GM23338 (cell line): Measurements from ENCODE around the gene IL6. TPM values are rescaled to one million over a fixed set of nuclear protein-coding genes. Genes with fewer than 3 reads are reported as not detected.

Source experiments
- ATAC-seq: fragments of 200-7000 bp; cut with Tn5 transposase; 3 replicates; pipeline ENCODE4 v1.9.1; 2020
- DNase-seq: peaks from one replicate; pipeline ENCODE4 v3.0.0-alpha.2; 2015; ENCODE audit warnings: low spot score
- H2AFZ ChIP-seq: fragments of 200-600 bp; sonication (generic); 2 replicates; pipeline ENCODE4 v1.8.0; 2016; ENCODE audit warnings: antibody characterized with exemption, mild to moderate bottlenecking, moderate library complexity
- H3F3A ChIP-seq: fragments of 200-600 bp; sonication (generic); replicated peaks from 2 replicates; pipeline ENCODE4 v1.8.0; 2017; ENCODE audit warnings: antibody characterized with exemption, mixed run types, low read depth
- H3K27ac ChIP-seq: fragments of 200-600 bp; sonication (generic); 2 replicates; pipeline ENCODE4 v1.6.1; 2016; ENCODE audit warnings: low read depth
- H3K27me3 ChIP-seq: fragments of 200-600 bp; sonication (generic); 2 replicates; pipeline ENCODE4 v1.8.0; 2016; ENCODE audit warnings: mild to moderate bottlenecking, mixed run types, moderate library complexity; ENCODE audit not compliant: insufficient read depth
- H3K36me3 ChIP-seq: fragments of 200-600 bp; sonication (generic); 2 replicates; pipeline ENCODE4 v1.8.0; 2016; ENCODE audit warnings: mild to moderate bottlenecking; ENCODE audit not compliant: insufficient read depth
- H3K4me1 ChIP-seq: fragments of 200-600 bp; sonication (generic); 2 replicates; pipeline ENCODE4 v1.8.0; 2016; ENCODE audit warnings: mild to moderate bottlenecking, moderate library complexity; ENCODE audit not compliant: insufficient read depth
- H3K4me2 ChIP-seq: fragments of 200-600 bp; sonication (generic); 2 replicates; pipeline ENCODE4 v1.7.1; 2017; ENCODE audit warnings: mixed run types
- H3K4me3 ChIP-seq: fragments of 200-600 bp; sonication (generic); 2 replicates; pipeline ENCODE4 v1.6.1; 2016; ENCODE audit warnings: mixed run types
- H3K79me2 ChIP-seq: fragments of 200-600 bp; sonication (generic); replicated peaks from 2 replicates; pipeline ENCODE4 v1.8.0; 2017; ENCODE audit warnings: mild to moderate bottlenecking; ENCODE audit not compliant: insufficient read depth
- H3K9me2 ChIP-seq: fragments of 200-600 bp; sonication (generic); 2 replicates; pipeline ENCODE4 v1.8.0; 2017; ENCODE audit not compliant: insufficient read depth
- H4K20me1 ChIP-seq: fragments of 200-600 bp; sonication (generic); replicated peaks from 2 replicates; pipeline ENCODE4 v1.8.0; 2017; ENCODE audit warnings: mild to moderate bottlenecking; ENCODE audit not compliant: insufficient read depth
- H3K27ac Mint-ChIP-seq: 2 replicates; pipeline ENCODE4 v1.8.0; 2020; ENCODE audit warnings: inconsistent platforms, mild to moderate bottlenecking, moderate library complexity, mixed read lengths
- H3K27me3 Mint-ChIP-seq: 3 replicates; pipeline ENCODE4 v1.8.0; 2022; ENCODE audit warnings: low read depth, mild to moderate bottlenecking, moderate library complexity, mixed read lengths, inconsistent platforms; ENCODE audit not compliant: insufficient read depth, poor library complexity
- H3K36me3 Mint-ChIP-seq: 3 replicates; pipeline ENCODE4 v1.8.0; 2021; ENCODE audit warnings: low read depth, mild to moderate bottlenecking, inconsistent platforms, moderate library complexity, mixed read lengths
- H3K4me1 Mint-ChIP-seq: 3 replicates; pipeline ENCODE4 v1.8.0; 2020; ENCODE audit warnings: mild to moderate bottlenecking, inconsistent platforms, mixed read lengths
- H3K4me3 Mint-ChIP-seq: 3 replicates; pipeline ENCODE4 v1.8.0; 2021; ENCODE audit warnings: moderate library complexity, mild to moderate bottlenecking, inconsistent platforms, mixed read lengths
- H3K9me3 Mint-ChIP-seq: 3 replicates; pipeline ENCODE4 v1.8.0; 2020; ENCODE audit warnings: moderate library complexity, mild to moderate bottlenecking, inconsistent platforms, mixed read lengths
- CREB1 ChIP-seq: fragments of 250-450 bp; sonication (Bioruptor Pico); IDR thresholded peaks from 2 replicates; pipeline ENCODE4 v1.5.0; 2020; ENCODE audit warnings: low read depth, mild to moderate bottlenecking, moderate library complexity
- EZH2 ChIP-seq: fragments of 200-600 bp; sonication (generic); IDR thresholded peaks from one replicate; pipeline ENCODE4 v1.8.0; 2017; ENCODE audit warnings: antibody characterized with exemption, mild to moderate bottlenecking, low read depth; ENCODE audit not compliant: unreplicated experiment
- EZH2phosphoT487 ChIP-seq: fragments of 200-600 bp; sonication (generic); IDR thresholded peaks from one replicate; pipeline ENCODE4 v1.8.1; 2018; ENCODE audit warnings: antibody characterized with exemption; ENCODE audit not compliant: unreplicated experiment
- JUNB ChIP-seq: IDR thresholded peaks from one replicate; pipeline ENCODE4 v1.6.1; 2016; ENCODE audit warnings: antibody characterized with exemption; ENCODE audit not compliant: unreplicated experiment
- NANOG ChIP-seq: IDR thresholded peaks from 2 replicates; pipeline ENCODE4 v1.6.1; 2016; ENCODE audit warnings: antibody characterized with exemption, borderline replicate concordance
- POLR2AphosphoS5 ChIP-seq: IDR thresholded peaks from 2 replicates; pipeline ENCODE4 v1.6.1; 2016; ENCODE audit warnings: antibody characterized with exemption, low read depth
- STAT1 ChIP-seq: IDR thresholded peaks from one replicate; pipeline ENCODE4 v1.6.1; 2016; ENCODE audit warnings: antibody characterized with exemption; ENCODE audit not compliant: unreplicated experiment
- ZNF114 ChIP-seq: fragments of 250-450 bp; sonication (Bioruptor Pico); IDR thresholded peaks from 2 replicates; pipeline ENCODE4 v1.5.0; 2020; ENCODE audit warnings: mild to moderate bottlenecking, moderate library complexity
- ZNF331 ChIP-seq: fragments of 250-450 bp; sonication (Bioruptor Pico); IDR thresholded peaks from 2 replicates; pipeline ENCODE4 v1.5.0; 2020; ENCODE audit warnings: low read depth, mild to moderate bottlenecking, moderate library complexity
- polyA plus RNA-seq: library from polyadenylated mRNA; unstranded; fragments of >200 nt; fragmentation: Nextera tagmentation; extraction: Ambion mirVana; gene quantifications from 2 replicates; pipeline ENCODE4 v1.2.1, GENCODE V29; 2016
- total RNA-seq: library from RNA; depleted of rRNA; stranded (reverse); fragments of >200 nt; shearing (Covaris generic); gene quantifications from 2 replicates; pipeline ENCODE4 v1.2.3, GENCODE V29; 2014
- TF ChIP-seq, protein P1 (sequence below): fragments of 250-450 bp; sonication (Bioruptor Pico); IDR thresholded peaks from 2 replicates; pipeline ENCODE4 v1.5.0; 2020; ENCODE audit warnings: mild to moderate bottlenecking, moderate library complexity
- TF ChIP-seq, protein P2 (sequence below): IDR thresholded peaks from 2 replicates; pipeline ENCODE4 v1.6.1; 2016; ENCODE audit warnings: antibody characterized with exemption
- TF ChIP-seq, protein P3 (sequence below), 2 experiments: fragments of 200-600 bp in 1 of 2; sonication (generic) in 1 of 2; conservative IDR thresholded peaks; 2 replicates each; pipeline versions ENCODE4 v1.5.1 to v1.6.1; 2016 to 2017; ENCODE audit warnings: antibody characterized with exemption in 2 of 2, low read depth in 2 of 2, mild to moderate bottlenecking in 2 of 2, moderate library complexity in 1 of 2
- TF ChIP-seq, protein P4 (sequence below): IDR thresholded peaks from one replicate; pipeline ENCODE4 v1.6.1; 2018; ENCODE audit warnings: antibody characterized with exemption; ENCODE audit not compliant: unreplicated experiment

The IL6 gene
- total and polyA plus RNA-seq, 2 experiments from 2014 or later: 1.6 TPM; not detected in 1

DNA sequence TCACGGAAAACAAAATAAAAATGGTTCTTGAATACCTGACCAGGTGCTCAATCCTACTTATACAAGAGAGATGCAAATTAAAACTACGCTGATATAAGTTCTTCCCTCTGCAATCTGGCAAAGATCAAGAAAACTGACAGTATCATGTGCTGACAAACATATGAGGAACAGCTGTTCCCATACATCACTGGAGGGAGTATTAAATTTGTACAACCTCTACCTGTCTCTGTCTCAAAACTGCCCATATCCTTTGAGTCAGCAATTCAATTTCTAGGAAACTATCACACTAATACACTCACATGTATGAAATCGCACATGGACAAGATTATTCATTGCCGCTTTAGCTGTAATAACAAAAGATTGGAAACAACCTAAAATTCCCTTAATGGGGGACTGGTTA is 11.0 kb upstream of the IL6 start (continued):
- TF ChIP-seq, protein P1, sequence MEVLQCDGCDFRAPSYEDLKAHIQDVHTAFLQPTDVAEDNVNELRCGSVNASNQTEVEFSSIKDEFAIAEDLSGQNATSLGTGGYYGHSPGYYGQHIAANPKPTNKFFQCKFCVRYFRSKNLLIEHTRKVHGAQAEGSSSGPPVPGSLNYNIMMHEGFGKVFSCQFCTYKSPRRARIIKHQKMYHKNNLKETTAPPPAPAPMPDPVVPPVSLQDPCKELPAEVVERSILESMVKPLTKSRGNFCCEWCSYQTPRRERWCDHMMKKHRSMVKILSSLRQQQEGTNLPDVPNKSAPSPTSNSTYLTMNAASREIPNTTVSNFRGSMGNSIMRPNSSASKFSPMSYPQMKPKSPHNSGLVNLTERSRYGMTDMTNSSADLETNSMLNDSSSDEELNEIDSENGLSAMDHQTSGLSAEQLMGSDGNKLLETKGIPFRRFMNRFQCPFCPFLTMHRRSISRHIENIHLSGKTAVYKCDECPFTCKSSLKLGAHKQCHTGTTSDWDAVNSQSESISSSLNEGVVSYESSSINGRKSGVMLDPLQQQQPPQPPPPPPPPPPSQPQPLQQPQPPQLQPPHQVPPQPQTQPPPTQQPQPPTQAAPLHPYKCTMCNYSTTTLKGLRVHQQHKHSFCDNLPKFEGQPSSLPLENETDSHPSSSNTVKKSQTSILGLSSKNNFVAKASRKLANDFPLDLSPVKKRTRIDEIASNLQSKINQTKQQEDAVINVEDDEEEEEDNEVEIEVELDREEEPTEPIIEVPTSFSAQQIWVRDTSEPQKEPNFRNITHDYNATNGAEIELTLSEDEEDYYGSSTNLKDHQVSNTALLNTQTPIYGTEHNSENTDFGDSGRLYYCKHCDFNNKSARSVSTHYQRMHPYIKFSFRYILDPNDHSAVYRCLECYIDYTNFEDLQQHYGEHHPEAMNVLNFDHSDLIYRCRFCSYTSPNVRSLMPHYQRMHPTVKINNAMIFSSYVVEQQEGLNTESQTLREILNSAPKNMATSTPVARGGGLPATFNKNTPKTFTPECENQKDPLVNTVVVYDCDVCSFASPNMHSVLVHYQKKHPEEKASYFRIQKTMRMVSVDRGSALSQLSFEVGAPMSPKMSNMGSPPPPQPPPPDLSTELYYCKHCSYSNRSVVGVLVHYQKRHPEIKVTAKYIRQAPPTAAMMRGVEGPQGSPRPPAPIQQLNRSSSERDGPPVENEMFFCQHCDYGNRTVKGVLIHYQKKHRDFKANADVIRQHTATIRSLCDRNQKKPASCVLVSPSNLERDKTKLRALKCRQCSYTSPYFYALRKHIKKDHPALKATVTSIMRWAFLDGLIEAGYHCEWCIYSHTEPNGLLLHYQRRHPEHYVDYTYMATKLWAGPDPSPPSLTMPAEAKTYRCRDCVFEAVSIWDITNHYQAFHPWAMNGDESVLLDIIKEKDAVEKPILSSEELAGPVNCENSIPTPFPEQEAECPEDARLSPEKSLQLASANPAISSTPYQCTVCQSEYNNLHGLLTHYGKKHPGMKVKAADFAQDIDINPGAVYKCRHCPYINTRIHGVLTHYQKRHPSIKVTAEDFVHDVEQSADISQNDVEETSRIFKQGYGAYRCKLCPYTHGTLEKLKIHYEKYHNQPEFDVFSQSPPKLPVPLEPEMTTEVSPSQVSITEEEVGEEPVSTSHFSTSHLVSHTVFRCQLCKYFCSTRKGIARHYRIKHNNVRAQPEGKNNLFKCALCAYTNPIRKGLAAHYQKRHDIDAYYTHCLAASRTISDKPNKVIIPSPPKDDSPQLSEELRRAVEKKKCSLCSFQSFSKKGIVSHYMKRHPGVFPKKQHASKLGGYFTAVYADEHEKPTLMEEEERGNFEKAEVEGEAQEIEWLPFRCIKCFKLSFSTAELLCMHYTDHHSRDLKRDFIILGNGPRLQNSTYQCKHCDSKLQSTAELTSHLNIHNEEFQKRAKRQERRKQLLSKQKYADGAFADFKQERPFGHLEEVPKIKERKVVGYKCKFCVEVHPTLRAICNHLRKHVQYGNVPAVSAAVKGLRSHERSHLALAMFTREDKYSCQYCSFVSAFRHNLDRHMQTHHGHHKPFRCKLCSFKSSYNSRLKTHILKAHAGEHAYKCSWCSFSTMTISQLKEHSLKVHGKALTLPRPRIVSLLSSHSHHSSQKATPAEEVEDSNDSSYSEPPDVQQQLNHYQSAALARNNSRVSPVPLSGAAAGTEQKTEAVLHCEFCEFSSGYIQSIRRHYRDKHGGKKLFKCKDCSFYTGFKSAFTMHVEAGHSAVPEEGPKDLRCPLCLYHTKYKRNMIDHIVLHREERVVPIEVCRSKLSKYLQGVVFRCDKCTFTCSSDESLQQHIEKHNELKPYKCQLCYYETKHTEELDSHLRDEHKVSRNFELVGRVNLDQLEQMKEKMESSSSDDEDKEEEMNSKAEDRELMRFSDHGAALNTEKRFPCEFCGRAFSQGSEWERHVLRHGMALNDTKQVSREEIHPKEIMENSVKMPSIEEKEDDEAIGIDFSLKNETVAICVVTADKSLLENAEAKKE (CRISPR knock-in tag): no peak
- TF ChIP-seq JUNB: no peak
- TF ChIP-seq ZNF331 (CRISPR knock-in tag): no peak
- no peak for TF ChIP-seq EZH2phosphoT487
- TF ChIP-seq CREB1 (CRISPR knock-in tag): no peak

DNA sequence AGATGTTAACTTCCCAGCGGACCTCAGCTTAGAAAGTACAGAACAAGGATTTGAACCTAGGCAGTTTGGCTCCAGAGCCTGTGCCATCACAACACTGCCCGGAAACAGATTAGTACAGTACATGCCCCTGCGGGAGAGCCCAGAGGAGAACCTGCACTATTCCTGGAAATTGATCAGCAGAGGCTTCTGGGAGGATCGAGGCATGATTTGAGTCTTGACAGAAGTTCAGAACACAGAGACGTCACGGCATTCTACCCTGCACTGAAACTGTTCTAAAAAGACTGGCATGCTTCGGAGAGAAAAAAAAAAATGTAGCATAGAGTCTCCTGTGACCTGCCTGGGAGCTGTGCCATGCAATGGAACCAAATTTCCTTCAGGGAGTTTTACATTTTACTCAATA is 9.2 kb upstream of the IL6 start:
- Histone ChIP-seq H2AFZ (peak overlapping the region; percentile 65; the same call in 1 of the 2 replicates), H3K79me2 (no peaks in the 10 kb centered on the region), H3K27me3 (no peaks in the 10 kb centered on the region), H3F3A (no peaks in the 10 kb centered on the region), H3K9me2 (peaks cover 14% of the 10 kb centered on the region), H4K20me1 (no peaks in the 10 kb centered on the region), H3K4me1 (peaks cover 11% of the 10 kb centered on the region), H3K4me3 (no peak overlapping the region), H3K4me2 (no peak overlapping the region), H3K27ac (no peak overlapping the region), H3K36me3 (no peaks in the 10 kb centered on the region)
- H3K36me3 Mint-ChIP-seq: no peaks in the 10 kb centered on the region
- DNase-seq: no peak
- H3K4me1 Mint-ChIP-seq: peaks cover 14% of the 10 kb centered on the region
- H3K27ac Mint-ChIP-seq: no peak overlapping the region
- H3K9me3 Mint-ChIP-seq: no peaks in the 10 kb centered on the region
- H3K4me3 Mint-ChIP-seq: no peak overlapping the region
- H3K27me3 Mint-ChIP-seq: no peaks in the 10 kb centered on the region
- no peak for ATAC-seq
- no peak for TF ChIP-seq ZNF114 (CRISPR knock-in tag)
- TF ChIP-seq, protein P2, sequence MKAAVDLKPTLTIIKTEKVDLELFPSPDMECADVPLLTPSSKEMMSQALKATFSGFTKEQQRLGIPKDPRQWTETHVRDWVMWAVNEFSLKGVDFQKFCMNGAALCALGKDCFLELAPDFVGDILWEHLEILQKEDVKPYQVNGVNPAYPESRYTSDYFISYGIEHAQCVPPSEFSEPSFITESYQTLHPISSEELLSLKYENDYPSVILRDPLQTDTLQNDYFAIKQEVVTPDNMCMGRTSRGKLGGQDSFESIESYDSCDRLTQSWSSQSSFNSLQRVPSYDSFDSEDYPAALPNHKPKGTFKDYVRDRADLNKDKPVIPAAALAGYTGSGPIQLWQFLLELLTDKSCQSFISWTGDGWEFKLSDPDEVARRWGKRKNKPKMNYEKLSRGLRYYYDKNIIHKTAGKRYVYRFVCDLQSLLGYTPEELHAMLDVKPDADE: no peak
- TF ChIP-seq, protein P3, sequence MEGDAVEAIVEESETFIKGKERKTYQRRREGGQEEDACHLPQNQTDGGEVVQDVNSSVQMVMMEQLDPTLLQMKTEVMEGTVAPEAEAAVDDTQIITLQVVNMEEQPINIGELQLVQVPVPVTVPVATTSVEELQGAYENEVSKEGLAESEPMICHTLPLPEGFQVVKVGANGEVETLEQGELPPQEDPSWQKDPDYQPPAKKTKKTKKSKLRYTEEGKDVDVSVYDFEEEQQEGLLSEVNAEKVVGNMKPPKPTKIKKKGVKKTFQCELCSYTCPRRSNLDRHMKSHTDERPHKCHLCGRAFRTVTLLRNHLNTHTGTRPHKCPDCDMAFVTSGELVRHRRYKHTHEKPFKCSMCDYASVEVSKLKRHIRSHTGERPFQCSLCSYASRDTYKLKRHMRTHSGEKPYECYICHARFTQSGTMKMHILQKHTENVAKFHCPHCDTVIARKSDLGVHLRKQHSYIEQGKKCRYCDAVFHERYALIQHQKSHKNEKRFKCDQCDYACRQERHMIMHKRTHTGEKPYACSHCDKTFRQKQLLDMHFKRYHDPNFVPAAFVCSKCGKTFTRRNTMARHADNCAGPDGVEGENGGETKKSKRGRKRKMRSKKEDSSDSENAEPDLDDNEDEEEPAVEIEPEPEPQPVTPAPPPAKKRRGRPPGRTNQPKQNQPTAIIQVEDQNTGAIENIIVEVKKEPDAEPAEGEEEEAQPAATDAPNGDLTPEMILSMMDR (conservative IDR thresholded peaks at IDR 0.05; ENCODE audit: low read depth in 2 of 2): no peak
- TF ChIP-seq, protein P4, sequence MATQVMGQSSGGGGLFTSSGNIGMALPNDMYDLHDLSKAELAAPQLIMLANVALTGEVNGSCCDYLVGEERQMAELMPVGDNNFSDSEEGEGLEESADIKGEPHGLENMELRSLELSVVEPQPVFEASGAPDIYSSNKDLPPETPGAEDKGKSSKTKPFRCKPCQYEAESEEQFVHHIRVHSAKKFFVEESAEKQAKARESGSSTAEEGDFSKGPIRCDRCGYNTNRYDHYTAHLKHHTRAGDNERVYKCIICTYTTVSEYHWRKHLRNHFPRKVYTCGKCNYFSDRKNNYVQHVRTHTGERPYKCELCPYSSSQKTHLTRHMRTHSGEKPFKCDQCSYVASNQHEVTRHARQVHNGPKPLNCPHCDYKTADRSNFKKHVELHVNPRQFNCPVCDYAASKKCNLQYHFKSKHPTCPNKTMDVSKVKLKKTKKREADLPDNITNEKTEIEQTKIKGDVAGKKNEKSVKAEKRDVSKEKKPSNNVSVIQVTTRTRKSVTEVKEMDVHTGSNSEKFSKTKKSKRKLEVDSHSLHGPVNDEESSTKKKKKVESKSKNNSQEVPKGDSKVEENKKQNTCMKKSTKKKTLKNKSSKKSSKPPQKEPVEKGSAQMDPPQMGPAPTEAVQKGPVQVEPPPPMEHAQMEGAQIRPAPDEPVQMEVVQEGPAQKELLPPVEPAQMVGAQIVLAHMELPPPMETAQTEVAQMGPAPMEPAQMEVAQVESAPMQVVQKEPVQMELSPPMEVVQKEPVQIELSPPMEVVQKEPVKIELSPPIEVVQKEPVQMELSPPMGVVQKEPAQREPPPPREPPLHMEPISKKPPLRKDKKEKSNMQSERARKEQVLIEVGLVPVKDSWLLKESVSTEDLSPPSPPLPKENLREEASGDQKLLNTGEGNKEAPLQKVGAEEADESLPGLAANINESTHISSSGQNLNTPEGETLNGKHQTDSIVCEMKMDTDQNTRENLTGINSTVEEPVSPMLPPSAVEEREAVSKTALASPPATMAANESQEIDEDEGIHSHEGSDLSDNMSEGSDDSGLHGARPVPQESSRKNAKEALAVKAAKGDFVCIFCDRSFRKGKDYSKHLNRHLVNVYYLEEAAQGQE: no peak
- no peak for TF ChIP-seq JUNB
- no peak for TF ChIP-seq POLR2AphosphoS5
- no peak for TF ChIP-seq STAT1
- no peak for TF ChIP-seq CREB1 (CRISPR knock-in tag)
- no peak for TF ChIP-seq EZH2
- TF ChIP-seq NANOG: no peak
